WERI-Rb-1 (cell line): ENCODE data around the gene TTC9B.

Source experiments
- DNase-seq: peaks from one replicate; pipeline ENCODE4 v3.0.0-alpha.2; 2020
- H3K27ac ChIP-seq: fragments of 250-450 bp; sonication (Bioruptor Pico); 2 replicates; pipeline ENCODE4 v1.5.1; 2020; ENCODE audit warnings: mild to moderate bottlenecking, moderate library complexity
- H3K27me3 ChIP-seq: fragments of 250-450 bp; sonication (Bioruptor Pico); 2 replicates; pipeline ENCODE4 v1.5.1; 2021; ENCODE audit warnings: mild to moderate bottlenecking, low read depth, moderate library complexity; ENCODE audit not compliant: insufficient read depth, severe bottlenecking
- H3K36me3 ChIP-seq: fragments of 250-450 bp; sonication (Bioruptor Pico); 2 replicates; pipeline ENCODE4 v1.5.1; 2020; ENCODE audit warnings: mild to moderate bottlenecking, moderate library complexity
- H3K4me3 ChIP-seq: 2 replicates; pipeline ENCODE4 v1.5.1; 2011; ENCODE audit warnings: low read depth, mild to moderate bottlenecking, control low read depth, low read length
- H3K9me3 ChIP-seq: fragments of 250-450 bp; sonication (Bioruptor Pico); 2 replicates; pipeline ENCODE4 v1.5.1; 2021; ENCODE audit warnings: mild to moderate bottlenecking, moderate library complexity; ENCODE audit not compliant: severe bottlenecking
- CTCF ChIP-seq: IDR thresholded peaks from 2 replicates; pipeline ENCODE4 v1.5.1; 2011; ENCODE audit warnings: low read depth, mild to moderate bottlenecking, control low read depth, inconsistent platforms, low read length

Gene TTC9B

GRCh38 chr19:40265055-40265762 is 47.0 kb upstream of the TTC9B start:
- no peak for DNase-seq
- Histone ChIP-seq H3K27ac (no peak overlapping the region), H3K36me3 (peaks cover 35% of the 10 kb centered on the region), H3K27me3 (no peaks in the 10 kb centered on the region), H3K4me3 (no peak overlapping the region), H3K9me3 (no peaks in the 10 kb centered on the region)
- no peak for TF ChIP-seq CTCF

GRCh38 chr19:40264314-40265054 is 46.3 kb upstream of the TTC9B start:
- no peak overlapping the region for H3K4me3 ChIP-seq
- no peak for DNase-seq
- H3K27ac ChIP-seq: no peak overlapping the region
- no peaks in the 10 kb centered on the region for H3K9me3 ChIP-seq
- no peaks in the 10 kb centered on the region for H3K27me3 ChIP-seq
- H3K36me3 ChIP-seq: peaks cover 32% of the 10 kb centered on the region
- no peak for TF ChIP-seq CTCF

- Histone ChIP-seq H3K9me3 (no peaks in the 10 kb centered on the region), H3K36me3 (peaks cover 30% of the 10 kb centered on the region), H3K27ac (no peak overlapping the region), H3K4me3 (no peak overlapping the region), H3K27me3 (no peaks in the 10 kb centered on the region)
- TF ChIP-seq CTCF: no peak
- DNase-seq: no peak
These were observed 45.5 kb upstream of the TTC9B start for GRCh38 chr19:40263440-40264313.

- DNase-seq: no peak
- H3K4me3 ChIP-seq: no peak overlapping the region
These were observed 44.2 kb upstream of the TTC9B start for GRCh38 chr19:40262422-40262821.

GRCh38 chr19:40261631-40262030 is 43.4 kb upstream of the TTC9B start:
- no peak for DNase-seq
- no peak overlapping the region for H3K27ac ChIP-seq
- TF ChIP-seq CTCF: no peak
- H3K27me3 ChIP-seq: no peaks in the 10 kb centered on the region
- H3K4me3 ChIP-seq: no peak overlapping the region
- H3K36me3 ChIP-seq: peaks cover 35% of the 10 kb centered on the region
- no peaks in the 10 kb centered on the region for H3K9me3 ChIP-seq

More at GRCh38 chr19:40262422-40262821, 44.2 kb upstream of the TTC9B start:
- no peak for TF ChIP-seq CTCF
- no peaks in the 10 kb centered on the region for H3K27me3 ChIP-seq
- no peak overlapping the region for H3K27ac ChIP-seq
- no peaks in the 10 kb centered on the region for H3K9me3 ChIP-seq
- H3K36me3 ChIP-seq: peaks cover 30% of the 10 kb centered on the region
